Measurements from ENCODE around the gene PAN2. TPM values are rescaled to one million over a fixed set of nuclear protein-coding genes. Genes with fewer than 3 reads are reported as not detected.

The PAN2 gene
- total RNA-seq, 1 experiment from 2014 or later = 75.0 TPM

DNA sequence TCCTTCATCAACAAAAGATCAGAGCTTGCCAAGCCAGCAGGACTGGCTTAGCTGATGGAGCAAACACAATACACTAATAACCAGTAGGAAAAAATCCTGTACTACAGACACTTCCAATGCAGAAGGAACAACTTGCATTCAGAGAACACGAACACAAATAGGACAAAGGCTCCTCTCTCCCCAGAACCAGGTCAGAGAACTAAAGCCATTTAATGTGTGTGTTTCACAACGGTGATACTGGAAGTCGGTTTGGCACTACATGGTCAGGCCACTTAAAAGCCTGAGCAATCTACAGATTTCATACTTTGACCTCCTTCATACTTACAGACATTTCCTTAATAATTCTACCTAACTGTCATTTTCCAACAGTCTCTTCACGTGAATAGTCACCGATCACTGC is 40.0 kb downstream of the PAN2 start:
- Histone ChIP-seq H3K9me2 (ENCODE audit: insufficient read depth) (no peaks in the 10 kb centered on the region), H3K9me3 (ENCODE audit: control insufficient read depth in 1 of 2, insufficient read depth in 1 of 2, low read depth in 1 of 2, low read length in 2 of 2) (no peaks in the 10 kb centered on the region), H3K9ac (ENCODE audit: low read length) (no peak overlapping the region), H3K4me3 (replicated peaks in 1 of 2; ENCODE audit: low read depth in 1 of 2, low read length in 2 of 2) (no peak overlapping the region), H3K4me1 (ENCODE audit: control insufficient read depth in 1 of 2, insufficient read depth in 2 of 2, low read length in 2 of 2) (peaks cover 30 to 55% of the 10 kb centered on the region in 2 experiments), H3K36me3 (ENCODE audit: control insufficient read depth in 1 of 2, insufficient read depth in 2 of 2, low read length in 2 of 2) (peaks cover 3 to 25% of the 10 kb centered on the region in 2 experiments; a peak in 2 of 4 replicates), H3K27me3 (ENCODE audit: insufficient read depth, low read length) (no peaks in the 10 kb centered on the region), H4K20me1 (ENCODE audit: insufficient read depth) (0 out of 2 replicates have a peak, but pooled peaks cover 3% of the 10 kb centered on the region), H3K27ac (ENCODE audit: low read depth, low read length) (no peak overlapping the region), H3K4me2 (ENCODE audit: low read length) (no peak overlapping the region), H2AFZ (ENCODE audit: low read depth, low read length, poor library complexity, severe bottlenecking) (no peak overlapping the region), H3K79me2 (ENCODE audit: insufficient read depth, low read length) (peaks cover 88% of the 10 kb centered on the region)
- no peak for DNase-seq (ENCODE audit: low read depth, low spot score)
- intact Hi-C loops (cut with micrococcal nuclease) = no loop called here
- BruUV-seq (replicated peaks) = no TSS peak
- TF ChIP-seq SIN3A (IDR thresholded peaks at IDR 0.05; ENCODE audit: low read depth) (no peak), ZNF274 (IDR thresholded peaks at IDR 0.05; ENCODE audit: low read depth, low read length) (no peak), CEBPB (IDR thresholded peaks at IDR 0.05; ENCODE audit: low read depth) (no peak), EZH2 (IDR thresholded peaks at IDR 0.05) (no peak), JUND (IDR thresholded peaks at IDR 0.05) (no peak), SRF (IDR thresholded peaks at IDR 0.05; ENCODE audit: low read depth) (no peak)
- TF ChIP-seq, protein P1, sequence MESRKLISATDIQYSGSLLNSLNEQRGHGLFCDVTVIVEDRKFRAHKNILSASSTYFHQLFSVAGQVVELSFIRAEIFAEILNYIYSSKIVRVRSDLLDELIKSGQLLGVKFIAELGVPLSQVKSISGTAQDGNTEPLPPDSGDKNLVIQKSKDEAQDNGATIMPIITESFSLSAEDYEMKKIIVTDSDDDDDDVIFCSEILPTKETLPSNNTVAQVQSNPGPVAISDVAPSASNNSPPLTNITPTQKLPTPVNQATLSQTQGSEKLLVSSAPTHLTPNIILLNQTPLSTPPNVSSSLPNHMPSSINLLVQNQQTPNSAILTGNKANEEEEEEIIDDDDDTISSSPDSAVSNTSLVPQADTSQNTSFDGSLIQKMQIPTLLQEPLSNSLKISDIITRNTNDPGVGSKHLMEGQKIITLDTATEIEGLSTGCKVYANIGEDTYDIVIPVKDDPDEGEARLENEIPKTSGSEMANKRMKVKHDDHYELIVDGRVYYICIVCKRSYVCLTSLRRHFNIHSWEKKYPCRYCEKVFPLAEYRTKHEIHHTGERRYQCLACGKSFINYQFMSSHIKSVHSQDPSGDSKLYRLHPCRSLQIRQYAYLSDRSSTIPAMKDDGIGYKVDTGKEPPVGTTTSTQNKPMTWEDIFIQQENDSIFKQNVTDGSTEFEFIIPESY (IDR thresholded peaks at IDR 0.05; ENCODE audit: extremely low read depth, insufficient replicate concordance, low read length) = no peak
- TF ChIP-seq, protein P2, sequence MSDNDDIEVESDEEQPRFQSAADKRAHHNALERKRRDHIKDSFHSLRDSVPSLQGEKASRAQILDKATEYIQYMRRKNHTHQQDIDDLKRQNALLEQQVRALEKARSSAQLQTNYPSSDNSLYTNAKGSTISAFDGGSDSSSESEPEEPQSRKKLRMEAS (IDR thresholded peaks at IDR 0.05) = no peak
- TF ChIP-seq, protein P3, sequence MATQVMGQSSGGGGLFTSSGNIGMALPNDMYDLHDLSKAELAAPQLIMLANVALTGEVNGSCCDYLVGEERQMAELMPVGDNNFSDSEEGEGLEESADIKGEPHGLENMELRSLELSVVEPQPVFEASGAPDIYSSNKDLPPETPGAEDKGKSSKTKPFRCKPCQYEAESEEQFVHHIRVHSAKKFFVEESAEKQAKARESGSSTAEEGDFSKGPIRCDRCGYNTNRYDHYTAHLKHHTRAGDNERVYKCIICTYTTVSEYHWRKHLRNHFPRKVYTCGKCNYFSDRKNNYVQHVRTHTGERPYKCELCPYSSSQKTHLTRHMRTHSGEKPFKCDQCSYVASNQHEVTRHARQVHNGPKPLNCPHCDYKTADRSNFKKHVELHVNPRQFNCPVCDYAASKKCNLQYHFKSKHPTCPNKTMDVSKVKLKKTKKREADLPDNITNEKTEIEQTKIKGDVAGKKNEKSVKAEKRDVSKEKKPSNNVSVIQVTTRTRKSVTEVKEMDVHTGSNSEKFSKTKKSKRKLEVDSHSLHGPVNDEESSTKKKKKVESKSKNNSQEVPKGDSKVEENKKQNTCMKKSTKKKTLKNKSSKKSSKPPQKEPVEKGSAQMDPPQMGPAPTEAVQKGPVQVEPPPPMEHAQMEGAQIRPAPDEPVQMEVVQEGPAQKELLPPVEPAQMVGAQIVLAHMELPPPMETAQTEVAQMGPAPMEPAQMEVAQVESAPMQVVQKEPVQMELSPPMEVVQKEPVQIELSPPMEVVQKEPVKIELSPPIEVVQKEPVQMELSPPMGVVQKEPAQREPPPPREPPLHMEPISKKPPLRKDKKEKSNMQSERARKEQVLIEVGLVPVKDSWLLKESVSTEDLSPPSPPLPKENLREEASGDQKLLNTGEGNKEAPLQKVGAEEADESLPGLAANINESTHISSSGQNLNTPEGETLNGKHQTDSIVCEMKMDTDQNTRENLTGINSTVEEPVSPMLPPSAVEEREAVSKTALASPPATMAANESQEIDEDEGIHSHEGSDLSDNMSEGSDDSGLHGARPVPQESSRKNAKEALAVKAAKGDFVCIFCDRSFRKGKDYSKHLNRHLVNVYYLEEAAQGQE (IDR thresholded peaks at IDR 0.05; ENCODE audit: low read depth) = no peak
- ChIA-PET CTCF (no interaction called here), POLR2A (no interaction called here), RAD21 (ENCODE audit: low non-redundant PET in 1 of 2, low total read pairs in 2 of 2, uncharacterized antibody in 2 of 2, unreplicated experiment in 2 of 2) (no interaction called here)
- ATAC-seq = no peak
